GM18511 (cell line): ENCODE data around the gene EMID1.

Experiments
- ATAC-seq: cut with Tn5 transposase; IDR thresholded peaks from one replicate; pipeline ENCODE4 v1.9.1; 2021; ENCODE audit warnings: mild to moderate bottlenecking, moderate library complexity; ENCODE audit not compliant: unreplicated experiment

EMID1 gene

GRCh38 chr22:29258407-29259252 is 52.9 kb downstream of the EMID1 start:
- no peak for ATAC-seq

- ATAC-seq = no peak
Measured at GRCh38 chr22:29259253-29259899, 53.7 kb downstream of the EMID1 start.

GRCh38 chr22:29260031-29260560 is 54.4 kb downstream of the EMID1 start:
- ATAC-seq = no peak

- ATAC-seq = no peak
Measured at GRCh38 chr22:29260601-29261315, 55.1 kb downstream of the EMID1 start.

- ATAC-seq = no peak
Measured at GRCh38 chr22:29263791-29264276, 58.1 kb downstream of the EMID1 start.

GRCh38 chr22:29265305-29265704 is 59.6 kb downstream of the EMID1 start:
- no peak for ATAC-seq

GRCh38 chr22:29265929-29266328 is 60.2 kb downstream of the EMID1 start:
- no peak for ATAC-seq

GRCh38 chr22:29266564-29267461 is 61.1 kb downstream of the EMID1 start:
- no peak for ATAC-seq

GRCh38 chr22:29267462-29267857 is 61.8 kb downstream of the EMID1 start:
- peak; percentile 41 for ATAC-seq

- peak; percentile 84 for ATAC-seq
Measured at GRCh38 chr22:29267858-29268510, 62.3 kb downstream of the EMID1 start, which contains the start of the genes EWSR1 and RHBDD3. TSS of gene EWSR1 (plus strand) at chr22:29268268. CDS start at chr22:29268337, 69 bp downstream. TSS of gene RHBDD3 (minus strand) at chr22:29267981. CDS start at chr22:29265626, 2,355 bp downstream.

GRCh38 chr22:29268511-29269229 is 63.0 kb downstream of the EMID1 start:
- peak; percentile 21 for ATAC-seq

GRCh38 chr22:29269230-29269604 is 63.5 kb downstream of the EMID1 start:
- ATAC-seq = no peak

- no peak for ATAC-seq
Measured at GRCh38 chr22:29269731-29270474, 64.2 kb downstream of the EMID1 start.

GRCh38 chr22:29270475-29271271 is 65.0 kb downstream of the EMID1 start:
- ATAC-seq = no peak

- ATAC-seq = no peak
Measured at GRCh38 chr22:29272624-29273023, 66.9 kb downstream of the EMID1 start.

GRCh38 chr22:29275167-29275566 is 69.5 kb downstream of the EMID1 start:
- no peak for ATAC-seq

- no peak for ATAC-seq
Measured at GRCh38 chr22:29275819-29276565, 70.3 kb downstream of the EMID1 start.
